ENCODE results near the gene IGFL3.
"Not testable (repeated sequence)": the region's sequence is repeated elsewhere in the genome, so short reads cannot be mapped to it uniquely, and the experiment has no call there.

GRCh38 chr19:46161642-46162257 is 37.3 kb upstream of the IGFL3 start:
- TF ChIP-seq, protein P1, sequence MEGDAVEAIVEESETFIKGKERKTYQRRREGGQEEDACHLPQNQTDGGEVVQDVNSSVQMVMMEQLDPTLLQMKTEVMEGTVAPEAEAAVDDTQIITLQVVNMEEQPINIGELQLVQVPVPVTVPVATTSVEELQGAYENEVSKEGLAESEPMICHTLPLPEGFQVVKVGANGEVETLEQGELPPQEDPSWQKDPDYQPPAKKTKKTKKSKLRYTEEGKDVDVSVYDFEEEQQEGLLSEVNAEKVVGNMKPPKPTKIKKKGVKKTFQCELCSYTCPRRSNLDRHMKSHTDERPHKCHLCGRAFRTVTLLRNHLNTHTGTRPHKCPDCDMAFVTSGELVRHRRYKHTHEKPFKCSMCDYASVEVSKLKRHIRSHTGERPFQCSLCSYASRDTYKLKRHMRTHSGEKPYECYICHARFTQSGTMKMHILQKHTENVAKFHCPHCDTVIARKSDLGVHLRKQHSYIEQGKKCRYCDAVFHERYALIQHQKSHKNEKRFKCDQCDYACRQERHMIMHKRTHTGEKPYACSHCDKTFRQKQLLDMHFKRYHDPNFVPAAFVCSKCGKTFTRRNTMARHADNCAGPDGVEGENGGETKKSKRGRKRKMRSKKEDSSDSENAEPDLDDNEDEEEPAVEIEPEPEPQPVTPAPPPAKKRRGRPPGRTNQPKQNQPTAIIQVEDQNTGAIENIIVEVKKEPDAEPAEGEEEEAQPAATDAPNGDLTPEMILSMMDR (IDR thresholded peaks at IDR 0.05) = not testable (repeated sequence)
- TF ChIP-seq POLR2A (IDR thresholded peaks at IDR 0.05) = not testable (repeated sequence)
